ENCODE results near the gene EFHC1.

EFHC1 gene

GRCh38 chr6:52419809-52420667 is at the start of gene EFHC1:
TSS of gene EFHC1 (plus strand) at chr6:52420342. CDS start at chr6:52420411, 69 bp downstream.
- peak; percentile 95 for DNase-seq (ENCODE audit: extremely low read depth, low read depth)
- TF ChIP-seq CTCF (IDR thresholded peaks at IDR 0.05; ENCODE audit: low read depth, low read length), result no peak

- no peak for TF ChIP-seq CTCF (IDR thresholded peaks at IDR 0.05; ENCODE audit: low read depth, low read length)
- DNase-seq (ENCODE audit: extremely low read depth, low read depth), result peak; percentile 23
Observed at GRCh38 chr6:52371656-52372191, 48.4 kb upstream of the EFHC1 start.

- no peak for TF ChIP-seq CTCF (IDR thresholded peaks at IDR 0.05; ENCODE audit: low read depth, low read length)
- no peak for DNase-seq (ENCODE audit: extremely low read depth, low read depth)
Observed at GRCh38 chr6:52373151-52373690, 46.9 kb upstream of the EFHC1 start.

- TF ChIP-seq CTCF (IDR thresholded peaks at IDR 0.05; ENCODE audit: low read depth, low read length), result no peak
- no peak for DNase-seq (ENCODE audit: extremely low read depth, low read depth)
Observed at GRCh38 chr6:52374247-52374646, 45.9 kb upstream of the EFHC1 start.

GRCh38 chr6:52375780-52376556 is 44.2 kb upstream of the EFHC1 start:
- TF ChIP-seq CTCF (IDR thresholded peaks at IDR 0.05; ENCODE audit: low read depth, low read length), result no peak
- no peak for DNase-seq (ENCODE audit: extremely low read depth, low read depth)

GRCh38 chr6:52376763-52377162 is 43.4 kb upstream of the EFHC1 start:
- DNase-seq (ENCODE audit: extremely low read depth, low read depth), result no peak
- no peak for TF ChIP-seq CTCF (IDR thresholded peaks at IDR 0.05; ENCODE audit: low read depth, low read length)
